T-helper 2 cell treated with Interferon-gamma antibody and Interleukin-4, amounts not matched to agents 100 ng/mL and 5 ng/mL, for 36 hours (primary cell): ENCODE measurements around the gene PODXL2. TPM values are rescaled to one million over a fixed set of nuclear protein-coding genes. Genes with fewer than 3 reads are reported as not detected.
"Not testable (repeated sequence)": the region's sequence is repeated elsewhere in the genome, so short reads cannot be mapped to it uniquely, and the experiment has no call there.

Experiments used
- intact Hi-C: fragments of 100-400 bp; cut with micrococcal nuclease; formaldehyde crosslinking; loops from one replicate; pipeline ENCODE4 v1.15.1; 2023
- total RNA-seq: library from RNA; stranded (reverse); gene quantifications from 2 replicates; pipeline ENCODE4 v1.2.3, GENCODE V29; 2022

The PODXL2 gene
- total RNA-seq, 1 donor from 2014 or later, result 2.9 TPM

GRCh38 chr3:127654374-127654773 is 25.4 kb downstream of the PODXL2 start:
- intact Hi-C loops, result no loop called here

- intact Hi-C loops, result not testable (repeated sequence)
Observed at GRCh38 chr3:127654993-127655392, 26.0 kb downstream of the PODXL2 start.

DNA sequence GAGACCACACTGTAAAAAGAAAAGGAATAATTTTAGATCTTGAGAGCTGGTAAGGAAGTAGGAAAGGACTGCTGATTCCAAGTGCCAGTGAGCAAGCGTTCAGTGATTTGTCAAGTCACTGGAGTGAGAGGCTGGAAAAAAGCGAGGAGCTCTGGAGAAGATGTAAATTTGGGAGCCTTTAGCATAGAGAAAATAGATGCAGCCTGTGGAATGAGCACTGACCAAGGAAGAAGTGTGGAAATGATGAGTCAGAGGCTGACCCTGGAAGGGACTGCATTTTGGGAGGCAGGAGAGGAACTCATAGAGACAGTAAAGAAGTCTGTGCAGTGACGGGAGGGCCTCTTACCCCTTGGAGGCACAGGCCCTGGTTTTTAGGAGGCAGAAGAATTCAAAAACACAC is 26.7 kb downstream of the PODXL2 start:
- intact Hi-C loops, result no loop called here

GRCh38 chr3:127656906-127657305 is 27.9 kb downstream of the PODXL2 start:
- intact Hi-C loops, result no loop called here

DNA sequence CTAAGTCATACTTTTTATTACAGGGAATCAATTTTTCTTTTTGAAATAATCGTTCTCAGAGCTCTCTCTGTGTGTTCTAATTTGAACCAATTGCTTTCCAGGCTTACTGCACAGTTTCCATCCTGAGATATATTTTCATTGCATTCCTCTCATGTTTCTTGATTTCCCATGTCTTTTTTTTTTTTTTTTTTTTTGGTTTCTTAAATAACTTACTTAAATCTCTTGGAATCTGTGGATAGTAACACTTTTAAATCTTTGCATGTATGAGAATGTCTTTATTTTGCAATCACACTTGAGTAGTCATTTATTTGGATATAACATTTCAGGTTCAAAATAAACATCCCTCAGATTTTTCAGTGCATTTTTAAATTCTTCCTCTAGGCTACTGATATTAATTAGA is 29.2 kb downstream of the PODXL2 start:
- intact Hi-C loops, result no loop called here

- intact Hi-C loops, result no loop called here
Observed at GRCh38 chr3:127660621-127661251, 31.8 kb downstream of the PODXL2 start.

GRCh38 chr3:127661600-127661999 is 32.6 kb downstream of the PODXL2 start:
- intact Hi-C loops, result no loop called here

DNA sequence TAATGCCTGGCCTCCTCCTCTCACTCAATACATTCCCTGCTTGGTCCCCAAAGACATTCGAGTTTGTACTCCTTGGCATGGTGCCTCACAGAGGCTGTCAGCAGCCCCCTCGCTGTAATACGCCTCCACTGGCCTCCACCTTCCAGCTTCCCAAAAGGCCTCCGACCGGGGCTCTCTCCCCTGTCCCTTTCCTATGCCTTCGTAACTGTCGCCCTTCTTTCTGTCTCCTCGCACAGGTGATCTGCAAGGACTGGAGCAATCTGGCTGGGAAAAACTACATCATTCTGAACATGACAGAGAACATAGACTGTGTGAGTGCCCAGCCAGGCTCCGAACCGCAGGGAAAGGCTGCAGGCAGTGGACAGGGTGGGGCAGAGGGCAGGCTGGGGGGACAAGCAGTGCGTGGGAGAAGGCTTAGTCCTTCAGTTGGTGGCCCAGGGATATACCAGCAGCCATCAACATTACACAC is 33.0 kb downstream of the PODXL2 start:
- intact Hi-C loops, result no loop called here

DNA sequence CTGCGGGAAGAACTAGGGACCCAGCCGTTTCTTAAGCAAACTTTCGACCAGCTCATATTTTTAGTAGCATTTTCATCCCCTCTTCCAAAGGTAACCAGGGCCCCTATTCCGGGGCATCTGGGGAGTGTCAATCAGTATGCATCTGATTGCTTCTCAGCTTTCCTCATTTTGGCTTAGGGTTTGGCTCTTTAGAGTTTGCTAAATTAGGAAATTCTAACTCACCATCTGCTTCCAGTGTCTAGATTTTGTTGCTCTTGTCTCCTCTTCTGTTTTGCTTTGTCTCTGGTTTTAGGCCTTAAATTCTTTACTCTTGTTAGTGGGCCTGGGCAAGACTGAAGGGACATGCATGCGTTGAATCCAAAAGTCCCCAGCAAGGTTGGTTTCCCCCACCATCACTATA is 34.2 kb downstream of the PODXL2 start:
- intact Hi-C loops, result no loop called here

GRCh38 chr3:127665165-127665564 is 36.2 kb downstream of the PODXL2 start:
- intact Hi-C loops, result no loop called here

GRCh38 chr3:127665586-127665985 is 36.6 kb downstream of the PODXL2 start:
- intact Hi-C loops, result no loop called here

- intact Hi-C loops, result no loop called here
Observed at GRCh38 chr3:127666676-127667075, 37.7 kb downstream of the PODXL2 start.

DNA sequence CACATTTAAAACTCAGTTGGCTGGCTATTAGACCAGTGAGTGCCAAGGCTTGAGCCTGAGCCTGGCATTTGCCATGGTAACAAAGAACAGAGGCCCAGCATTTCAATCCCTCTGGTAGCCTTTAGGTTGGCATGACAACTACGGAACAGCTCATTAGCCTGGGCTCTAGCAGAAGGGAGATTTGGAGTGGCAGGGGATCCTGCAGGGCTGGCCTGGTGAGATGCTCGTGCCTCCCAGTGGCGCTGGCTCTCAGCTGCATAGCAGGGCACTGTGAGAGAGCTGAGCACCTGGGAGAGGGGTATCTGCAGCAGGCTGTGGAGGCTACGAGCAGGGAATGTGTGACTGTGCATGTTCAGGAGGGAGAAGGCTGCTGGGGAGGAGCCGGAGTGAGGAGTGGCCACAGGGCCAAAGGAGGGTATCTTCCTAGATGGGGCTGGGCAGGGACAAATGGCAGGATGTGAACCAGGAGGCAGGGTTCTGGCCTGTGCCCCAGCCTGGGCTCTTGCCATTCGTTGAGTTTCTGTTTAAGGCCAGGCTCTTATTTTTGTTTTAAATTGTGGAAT is 38.2 kb downstream of the PODXL2 start:
- intact Hi-C loops, result no loop called here

GRCh38 chr3:127668906-127669305 is 39.9 kb downstream of the PODXL2 start:
- intact Hi-C loops, result no loop called here

- intact Hi-C loops, result loop anchor here (5.0 kb wide), 3 partner anchors 153 to 1587 kb away; partner anchors contain the start of genes MGLL, SEC61A1 and SLC41A3
Observed at GRCh38 chr3:127669541-127670228, 40.7 kb downstream of the PODXL2 start.

- intact Hi-C loops, result loop anchor here (5.0 kb wide), 3 partner anchors 152 to 1588 kb away; partner anchors contain the start of genes MGLL, SEC61A1 and SLC41A3
Observed at GRCh38 chr3:127670229-127670559, 41.2 kb downstream of the PODXL2 start.

DNA sequence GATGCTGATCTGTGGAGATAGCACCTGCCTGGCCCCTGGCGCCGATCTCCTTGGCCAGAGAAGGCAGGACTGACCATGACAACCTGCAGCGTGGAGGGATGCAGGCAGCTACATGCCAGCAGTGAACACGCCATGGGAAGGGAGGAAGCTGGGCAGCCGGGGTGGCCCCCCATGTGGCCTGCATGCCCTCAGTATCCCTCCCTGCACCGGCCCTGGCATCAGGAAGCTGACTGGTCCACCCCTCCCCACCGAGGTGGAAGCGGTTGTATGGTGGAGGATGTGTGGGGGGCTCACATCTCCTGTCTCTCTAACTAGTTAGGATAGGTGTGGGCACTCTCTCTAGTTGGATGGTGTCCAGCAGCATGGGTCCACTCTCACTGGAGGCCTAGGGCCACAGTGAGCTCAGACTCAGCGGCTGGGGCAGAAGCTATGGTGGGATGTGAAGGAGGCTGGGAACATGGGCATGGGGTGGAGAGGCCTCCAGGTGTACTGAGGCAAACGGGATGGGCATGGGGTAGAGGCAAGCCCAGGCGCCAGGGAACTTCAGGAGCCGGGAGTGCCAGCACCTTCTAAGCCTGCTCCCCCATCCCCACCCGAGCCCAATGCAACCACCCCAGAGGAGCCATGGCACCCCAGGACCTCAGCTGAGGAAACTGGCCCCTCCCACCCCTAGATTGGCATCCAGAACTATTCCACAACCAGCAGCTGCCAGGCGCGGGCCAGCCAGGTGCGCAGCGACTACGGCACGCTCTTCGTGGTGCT is 42.0 kb downstream of the PODXL2 start:
- intact Hi-C loops, result loop anchor here (5.0 kb wide), 3 partner anchors 151 to 1589 kb away; partner anchors contain the start of genes MGLL, SEC61A1 and SLC41A3

GRCh38 chr3:127671523-127672428 is 42.8 kb downstream of the PODXL2 start:
- intact Hi-C loops, result loop anchor here (1.0 to 5.0 kb wide), 7 partner anchors 25 to 1589 kb away; partner anchors contain the start of genes MCM2, MGLL, SEC61A1 and SLC41A3

GRCh38 chr3:127672429-127673190 is 43.6 kb downstream of the PODXL2 start, which contains the start of gene ABTB1:
Gene ABTB1, plus strand, starts transcription at chr3:127672952. Its CDS starts 74 bp downstream, at chr3:127673026.
- intact Hi-C loops, result loop anchor here (1.0 to 5.0 kb wide), 7 partner anchors 24 to 1590 kb away; partner anchors contain the start of genes MCM2, MGLL, SEC61A1 and SLC41A3
